Gastrocnemius medialis (tissue), 4 donors: ENCODE data around the gene AKAP6.

Experiments used
- POLR2A ChIP-seq, 2 donors: fragments of 450-650 bp; IDR thresholded peaks; one replicate each; pipeline ENCODE4 v1.6.1; 2017; ENCODE audit warnings: antibody characterized with exemption in 2 of 2, mild to moderate bottlenecking in 2 of 2, moderate library complexity in 2 of 2
- TF ChIP-seq, protein P1 (sequence below), 5 experiments: fragments of 450-650 bp in 3 of 5; fragments of 200-600 bp in 2 of 5; sonication (generic) in 2 of 5; IDR thresholded peaks in 4 of 5; conservative IDR thresholded peaks in 1 of 5; 1 replicate in 4 of 5; 2 replicates in 1 of 5; pipeline ENCODE4 v1.5.1; 2016 to 2019; ENCODE audit warnings: antibody characterized with exemption in 5 of 5, mild to moderate bottlenecking in 3 of 5, moderate library complexity in 3 of 5

DNA sequence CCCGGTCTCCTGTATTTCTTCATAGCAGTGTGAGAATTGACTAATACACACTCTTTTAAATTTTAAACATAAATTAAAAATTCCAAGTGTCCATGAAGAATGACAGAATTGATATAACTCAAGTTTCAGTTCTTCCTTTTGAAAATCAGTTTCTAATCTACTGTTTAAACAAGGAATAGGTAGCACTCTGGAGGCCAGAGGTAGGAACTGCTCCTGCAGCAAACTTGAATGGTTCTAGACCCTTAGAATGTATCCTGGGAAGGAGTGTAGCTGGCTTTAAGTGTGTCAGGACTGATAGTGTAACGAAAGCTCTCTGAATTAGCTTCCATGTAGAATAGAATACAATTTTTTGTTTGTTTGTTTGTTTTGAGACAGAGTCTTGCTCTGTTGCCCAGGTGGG lies 76.8 kb downstream of the AKAP6 start:
- no peak for TF ChIP-seq POLR2A (IDR thresholded peaks at IDR 0.05)
- TF ChIP-seq, protein P1, sequence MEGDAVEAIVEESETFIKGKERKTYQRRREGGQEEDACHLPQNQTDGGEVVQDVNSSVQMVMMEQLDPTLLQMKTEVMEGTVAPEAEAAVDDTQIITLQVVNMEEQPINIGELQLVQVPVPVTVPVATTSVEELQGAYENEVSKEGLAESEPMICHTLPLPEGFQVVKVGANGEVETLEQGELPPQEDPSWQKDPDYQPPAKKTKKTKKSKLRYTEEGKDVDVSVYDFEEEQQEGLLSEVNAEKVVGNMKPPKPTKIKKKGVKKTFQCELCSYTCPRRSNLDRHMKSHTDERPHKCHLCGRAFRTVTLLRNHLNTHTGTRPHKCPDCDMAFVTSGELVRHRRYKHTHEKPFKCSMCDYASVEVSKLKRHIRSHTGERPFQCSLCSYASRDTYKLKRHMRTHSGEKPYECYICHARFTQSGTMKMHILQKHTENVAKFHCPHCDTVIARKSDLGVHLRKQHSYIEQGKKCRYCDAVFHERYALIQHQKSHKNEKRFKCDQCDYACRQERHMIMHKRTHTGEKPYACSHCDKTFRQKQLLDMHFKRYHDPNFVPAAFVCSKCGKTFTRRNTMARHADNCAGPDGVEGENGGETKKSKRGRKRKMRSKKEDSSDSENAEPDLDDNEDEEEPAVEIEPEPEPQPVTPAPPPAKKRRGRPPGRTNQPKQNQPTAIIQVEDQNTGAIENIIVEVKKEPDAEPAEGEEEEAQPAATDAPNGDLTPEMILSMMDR (IDR thresholded peaks at IDR 0.05 in 4 of 5, conservative IDR thresholded peaks at IDR 0.05 in 1 of 5): no peak
